Activated CD8-positive, alpha-beta T cell treated with anti-CD3 and anti-CD28 coated beads for 36 hours (primary cell): Measurements from ENCODE around the gene MRPL4. TPM values are rescaled to one million over a fixed set of nuclear protein-coding genes. Genes with fewer than 3 reads are reported as not detected.

Experiments
- ATAC-seq: fragments of 200-7000 bp; cut with Tn5 transposase; one replicate; pipeline ENCODE4 v1.10.0; 2021; ENCODE audit warnings: mild to moderate bottlenecking, moderate library complexity
- CTCF ChIA-PET: fragments of 350-600 bp; sonication (Branson Sonifier 250); formaldehyde crosslinking; loops from one replicate; lab custom pipeline; 2021; ENCODE audit warnings: antibody characterized with exemption; lab: Charles Lee
- POLR2A ChIA-PET: fragments of 350-600 bp; sonication (Branson Sonifier 250); formaldehyde crosslinking; loops from one replicate; lab custom pipeline; 2021; ENCODE audit warnings: antibody characterized with exemption; lab: Charles Lee
- DNase-seq: peaks from one replicate; pipeline ENCODE4 v3.0.0-alpha.2; 2020
- H3K27ac Mint-ChIP-seq: one replicate; pipeline ENCODE4 v1.8.0; 2021; ENCODE audit warnings: mild to moderate bottlenecking, mixed read lengths
- H3K27me3 Mint-ChIP-seq: one replicate; pipeline ENCODE4 v1.8.0; 2021; ENCODE audit warnings: mixed read lengths
- H3K36me3 Mint-ChIP-seq: one replicate; pipeline ENCODE4 v1.8.0; 2021; ENCODE audit warnings: low read depth, mixed read lengths
- H3K4me1 Mint-ChIP-seq: one replicate; pipeline ENCODE4 v1.8.0; 2021; ENCODE audit warnings: low read depth, mixed read lengths
- H3K4me3 Mint-ChIP-seq: one replicate; pipeline ENCODE4 v1.8.0; 2021; ENCODE audit warnings: mild to moderate bottlenecking, moderate library complexity, mixed read lengths
- H3K9me3 Mint-ChIP-seq: one replicate; pipeline ENCODE4 v1.8.0; 2021; ENCODE audit warnings: mixed read lengths
- CTCF ChIP-seq: fragments of 200-600 bp; IDR thresholded peaks from one replicate; pipeline ENCODE4 v1.8.0; 2022; ENCODE audit warnings: antibody characterized with exemption, mild to moderate bottlenecking
- intact Hi-C: fragments of 100-400 bp; cut with micrococcal nuclease; formaldehyde crosslinking; loops from one replicate; pipeline ENCODE4 v1.10.0; 2022
- total RNA-seq, 2 experiments: library from RNA; stranded (reverse); gene quantifications; one replicate each; pipeline ENCODE4 v1.2.3, GENCODE V29; 2021

MRPL4 gene
- total RNA-seq, 2 experiments from 2014 or later = 151 to 153 TPM

GRCh38 chr19:10256970-10257615 is 5.1 kb downstream of the MRPL4 start:
- ChIA-PET POLR2A (interaction anchor here (0.6 to 1.6 kb wide), 5 partner anchors 14 to 770 kb away, joined by 3 to 7 read pairs (median 3); partner anchors contain the start of genes ICAM1, P2RY11 and RAVER1), CTCF (interaction anchor here (1.3 to 8.6 kb wide), 3 partner anchors 14 to 134 kb away, joined by 3 to 168 read pairs (median 9); partner anchors contain the start of gene ICAM1)
- ATAC-seq (no peak), DNase-seq (no peak)
- no peak for TF ChIP-seq CTCF
- Mint-ChIP-seq H3K9me3 (no peaks in the 10 kb centered on the region), H3K4me3 (no peak overlapping the region), H3K27ac (peak overlapping the region; percentile 35), H3K4me1 (peaks cover 46% of the 10 kb centered on the region), H3K36me3 (peaks cover 59% of the 10 kb centered on the region), H3K27me3 (no peaks in the 10 kb centered on the region)
- intact Hi-C loops = no loop called here

DNA sequence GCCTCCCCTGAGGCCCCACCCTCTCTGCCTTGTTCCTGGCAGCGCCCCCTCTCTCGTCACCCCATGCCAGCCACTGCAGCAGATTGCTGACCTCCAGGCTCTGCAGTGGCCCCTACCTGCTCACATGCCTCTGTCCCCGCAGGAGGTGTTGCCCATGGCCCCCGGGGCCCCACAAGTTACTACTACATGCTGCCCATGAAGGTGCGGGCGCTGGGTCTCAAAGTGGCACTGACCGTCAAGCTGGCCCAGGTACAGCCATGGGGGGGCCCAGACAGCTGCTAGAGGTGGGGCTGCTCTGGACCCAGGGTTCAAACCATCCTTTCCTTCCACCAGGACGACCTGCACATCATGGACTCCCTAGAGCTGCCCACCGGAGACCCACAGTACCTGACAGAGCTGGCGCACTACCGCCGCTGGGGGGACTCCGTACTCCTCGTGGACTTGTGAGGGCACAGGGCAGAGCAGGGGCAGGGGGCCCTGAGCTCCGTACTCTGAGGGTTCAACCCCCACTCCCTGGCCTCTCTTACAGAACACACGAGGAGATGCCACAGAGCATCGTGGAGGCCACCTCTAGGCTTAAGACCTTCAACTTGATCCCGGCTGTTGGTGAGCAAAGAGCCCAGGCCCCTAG is 6.2 kb downstream of the MRPL4 start:
- no peaks in the 10 kb centered on the region for H3K9me3 Mint-ChIP-seq
- DNase-seq (no peak), ATAC-seq (no peak)
- H3K4me1 Mint-ChIP-seq = peaks cover 41% of the 10 kb centered on the region
- ChIA-PET POLR2A (interaction anchor here (0.5 to 4.0 kb wide), 21 partner anchors 8 to 135 kb away, joined by 3 to 42 read pairs (median 4); partner anchors contain the start of genes DNMT1, ICAM1, ICAM5 and TYK2), CTCF (interaction anchor here (0.6 to 8.6 kb wide), 27 partner anchors 8 to 326 kb away, joined by 3 to 168 read pairs (median 4); partner anchors contain the start of genes CDC37, ICAM1, ICAM5 and TYK2)
- H3K36me3 Mint-ChIP-seq = peaks cover 53% of the 10 kb centered on the region
- no peak overlapping the region for H3K27ac Mint-ChIP-seq
- H3K27me3 Mint-ChIP-seq = no peaks in the 10 kb centered on the region
- no peak overlapping the region for H3K4me3 Mint-ChIP-seq
- intact Hi-C loops = no loop called here
- TF ChIP-seq CTCF = no peak

GRCh38 chr19:10259162-10259905 is 7.3 kb downstream of the MRPL4 start:
- peak; percentile 80 for ATAC-seq
- H3K4me1 Mint-ChIP-seq = peaks cover 33% of the 10 kb centered on the region
- H3K4me3 Mint-ChIP-seq = peak overlapping the region; percentile 24
- peak overlapping the region; percentile 92 for H3K27ac Mint-ChIP-seq
- peak; percentile 100 for DNase-seq
- POLR2A ChIA-PET = interaction anchor here (0.6 to 4.0 kb wide), 35 partner anchors 9 to 161 kb away, joined by 3 to 42 read pairs (median 4); partner anchors contain the start of genes DNMT1, ICAM1, ICAM5 and PDE4A
- peak; percentile 77 for TF ChIP-seq CTCF
- peaks cover 44% of the 10 kb centered on the region for H3K36me3 Mint-ChIP-seq
- intact Hi-C loops = no loop called here
- no peaks in the 10 kb centered on the region for H3K9me3 Mint-ChIP-seq
- CTCF ChIA-PET = interaction anchor here (0.6 to 8.6 kb wide), 36 partner anchors 10 to 327 kb away, joined by 3 to 168 read pairs (median 4); partner anchors contain the start of genes CDC37, ICAM1, ICAM5 and TYK2
- H3K27me3 Mint-ChIP-seq = no peaks in the 10 kb centered on the region

GRCh38 chr19:10260141-10260584 is 8.1 kb downstream of the MRPL4 start:
- H3K9me3 Mint-ChIP-seq = no peaks in the 10 kb centered on the region
- no peaks in the 10 kb centered on the region for H3K27me3 Mint-ChIP-seq
- peaks cover 36% of the 10 kb centered on the region for H3K36me3 Mint-ChIP-seq
- peak; percentile 68 for ATAC-seq
- H3K4me3 Mint-ChIP-seq = peak overlapping the region; percentile 24
- peaks cover 32% of the 10 kb centered on the region for H3K4me1 Mint-ChIP-seq
- TF ChIP-seq CTCF = no peak
- peak; percentile 86 for DNase-seq
- H3K27ac Mint-ChIP-seq = peak overlapping the region; percentile 92
- POLR2A ChIA-PET = interaction anchor here (0.7 to 4.0 kb wide), 24 partner anchors 10 to 160 kb away, joined by 3 to 42 read pairs (median 4); partner anchors contain the start of genes DNMT1, ICAM1, ICAM5 and PDE4A
- CTCF ChIA-PET = interaction anchor here (0.7 to 8.6 kb wide), 22 partner anchors 10 to 293 kb away, joined by 3 to 168 read pairs (median 4); partner anchors contain the start of genes CDC37, ICAM1, ICAM5 and RAVER1
- intact Hi-C loops = no loop called here
